Measurements from ENCODE around the gene ARHGAP15.

- TF ChIP-seq CTCF (IDR thresholded peaks at IDR 0.05; ENCODE audit: insufficient read depth, low read length, poor library complexity, severe bottlenecking) (no peak), EZH2phosphoT487 (conservative IDR thresholded peaks at IDR 0.05; ENCODE audit: low read length) (no peak)
Measured at GRCh38 chr2:143223556-143223955, 94.3 kb downstream of the ARHGAP15 start.

All from SU-DHL-6 (cell line).